ENCODE data around the gene CD209. TPM values are rescaled to one million over a fixed set of nuclear protein-coding genes. Genes with fewer than 3 reads are reported as not detected.

Gene CD209
- polyA plus RNA-seq, 2 donors = 0.22 to 0.27 TPM

GRCh38 chr19:7704280-7705060, 42.9 kb downstream of the CD209 start:
- no peak overlapping the region for H3K4me3 ChIP-seq (ENCODE audit: low read depth in 1 of 2, low read length in 2 of 2)
- H3K9me3 ChIP-seq (ENCODE audit: control insufficient read depth in 2 of 2, insufficient read depth in 1 of 2, low read depth in 1 of 2, low read length in 1 of 2) = no peaks in the 10 kb centered on the region
- no peaks in the 10 kb centered on the region for H3K36me3 ChIP-seq (ENCODE audit: control insufficient read depth in 2 of 2, insufficient read depth in 2 of 2, low read length in 1 of 2)
- no peaks in the 10 kb centered on the region for H3K27me3 ChIP-seq (ENCODE audit: control insufficient read depth in 1 of 2, insufficient read depth in 2 of 2, low read length in 2 of 2)
- no peaks in the 10 kb centered on the region for H3K4me1 ChIP-seq (ENCODE audit: control insufficient read depth in 2 of 2, insufficient read depth in 2 of 2, low read length in 1 of 2)
- WGBS, 2 donors = 70 to 75% methylated on average over 6 of the region's 6 CpGs
- no peak overlapping the region for H3K27ac ChIP-seq (ENCODE audit: low read depth in 2 of 2, low read length in 1 of 2)

GRCh38 chr19:7703332-7703731, 44.0 kb downstream of the CD209 start:
- 60 to 67% methylated on average over 8 of the region's 8 CpGs for WGBS, 2 donors
- Histone ChIP-seq H3K4me3 (ENCODE audit: low read depth in 1 of 2, low read length in 2 of 2) (no peak overlapping the region), H3K4me1 (ENCODE audit: control insufficient read depth in 2 of 2, insufficient read depth in 2 of 2, low read length in 1 of 2) (no peaks in the 10 kb centered on the region), H3K9me3 (ENCODE audit: control insufficient read depth in 2 of 2, insufficient read depth in 1 of 2, low read depth in 1 of 2, low read length in 1 of 2) (no peaks in the 10 kb centered on the region), H3K36me3 (ENCODE audit: control insufficient read depth in 2 of 2, insufficient read depth in 2 of 2, low read length in 1 of 2) (no peaks in the 10 kb centered on the region), H3K27me3 (ENCODE audit: control insufficient read depth in 1 of 2, insufficient read depth in 2 of 2, low read length in 2 of 2) (no peaks in the 10 kb centered on the region), H3K27ac (ENCODE audit: low read depth in 2 of 2, low read length in 1 of 2) (no peak overlapping the region)

- no peaks in the 10 kb centered on the region for H3K9me3 ChIP-seq (ENCODE audit: control insufficient read depth in 2 of 2, insufficient read depth in 1 of 2, low read depth in 1 of 2, low read length in 1 of 2)
- H3K4me1 ChIP-seq (ENCODE audit: control insufficient read depth in 2 of 2, insufficient read depth in 2 of 2, low read length in 1 of 2) = no peaks in the 10 kb centered on the region
- no peak within 1 kb of the TSS for H3K4me3 ChIP-seq (ENCODE audit: low read depth in 1 of 2, low read length in 2 of 2)
- WGBS, 2 donors = 57 to 58% methylated on average over 20 of the region's 20 CpGs
- no peaks in the 10 kb centered on the region for H3K36me3 ChIP-seq (ENCODE audit: control insufficient read depth in 2 of 2, insufficient read depth in 2 of 2, low read length in 1 of 2)
- H3K27ac ChIP-seq (ENCODE audit: low read depth in 2 of 2, low read length in 1 of 2) = no peak within 1 kb of the TSS
- no peaks in the 10 kb centered on the region for H3K27me3 ChIP-seq (ENCODE audit: control insufficient read depth in 1 of 2, insufficient read depth in 2 of 2, low read length in 2 of 2)
These were observed 45.5 kb downstream of the CD209 start, which contains the start of gene FCER2 for GRCh38 chr19:7701654-7702457. TSS of gene FCER2 (minus strand) at chr19:7702131. CDS start at chr19:7699760, 2,371 bp downstream.

GRCh38 chr19:7701049-7701653, 46.2 kb downstream of the CD209 start:
- Histone ChIP-seq H3K9me3 (ENCODE audit: control insufficient read depth in 2 of 2, insufficient read depth in 1 of 2, low read depth in 1 of 2, low read length in 1 of 2) (no peaks in the 10 kb centered on the region), H3K4me3 (ENCODE audit: low read depth in 1 of 2, low read length in 2 of 2) (no peak overlapping the region), H3K27ac (ENCODE audit: low read depth in 2 of 2, low read length in 1 of 2) (no peak overlapping the region), H3K4me1 (ENCODE audit: control insufficient read depth in 2 of 2, insufficient read depth in 2 of 2, low read length in 1 of 2) (no peaks in the 10 kb centered on the region), H3K36me3 (ENCODE audit: control insufficient read depth in 2 of 2, insufficient read depth in 2 of 2, low read length in 1 of 2) (no peaks in the 10 kb centered on the region), H3K27me3 (ENCODE audit: control insufficient read depth in 1 of 2, insufficient read depth in 2 of 2, low read length in 2 of 2) (no peaks in the 10 kb centered on the region)
- 90 to 93% methylated on average over 12 of the region's 12 CpGs for WGBS, 2 donors

- H3K27me3 ChIP-seq (ENCODE audit: control insufficient read depth in 1 of 2, insufficient read depth in 2 of 2, low read length in 2 of 2) = no peaks in the 10 kb centered on the region
- H3K9me3 ChIP-seq (ENCODE audit: control insufficient read depth in 2 of 2, insufficient read depth in 1 of 2, low read depth in 1 of 2, low read length in 1 of 2) = no peaks in the 10 kb centered on the region
- 52 to 55% methylated on average over 15 of the region's 15 CpGs for WGBS, 2 donors
- H3K27ac ChIP-seq (ENCODE audit: low read depth in 2 of 2, low read length in 1 of 2) = no peak overlapping the region
- no peaks in the 10 kb centered on the region for H3K36me3 ChIP-seq (ENCODE audit: control insufficient read depth in 2 of 2, insufficient read depth in 2 of 2, low read length in 1 of 2)
- no peak overlapping the region for H3K4me3 ChIP-seq (ENCODE audit: low read depth in 1 of 2, low read length in 2 of 2)
- no peaks in the 10 kb centered on the region for H3K4me1 ChIP-seq (ENCODE audit: control insufficient read depth in 2 of 2, insufficient read depth in 2 of 2, low read length in 1 of 2)
These were observed 47.6 kb downstream of the CD209 start for GRCh38 chr19:7699417-7700401.

- no peak overlapping the region for H3K4me3 ChIP-seq (ENCODE audit: low read depth in 1 of 2, low read length in 2 of 2)
- H3K27ac ChIP-seq (ENCODE audit: low read depth in 2 of 2, low read length in 1 of 2) = no peak overlapping the region
- H3K9me3 ChIP-seq (ENCODE audit: control insufficient read depth in 2 of 2, insufficient read depth in 1 of 2, low read depth in 1 of 2, low read length in 1 of 2) = no peaks in the 10 kb centered on the region
- no peaks in the 10 kb centered on the region for H3K4me1 ChIP-seq (ENCODE audit: control insufficient read depth in 2 of 2, insufficient read depth in 2 of 2, low read length in 1 of 2)
- 40 to 41% methylated on average over 2 of the region's 2 CpGs for WGBS, 2 donors
- H3K27me3 ChIP-seq (ENCODE audit: control insufficient read depth in 1 of 2, insufficient read depth in 2 of 2, low read length in 2 of 2) = no peaks in the 10 kb centered on the region
- H3K36me3 ChIP-seq (ENCODE audit: control insufficient read depth in 2 of 2, insufficient read depth in 2 of 2, low read length in 1 of 2) = no peaks in the 10 kb centered on the region
These were observed 48.3 kb downstream of the CD209 start for GRCh38 chr19:7699003-7699402.

- no peaks in the 10 kb centered on the region for H3K27me3 ChIP-seq (ENCODE audit: control insufficient read depth in 1 of 2, insufficient read depth in 2 of 2, low read length in 2 of 2)
- WGBS, 2 donors = 25 to 31% methylated on average over 8 to 11 of the region's 11 CpGs
- H3K4me3 ChIP-seq (ENCODE audit: low read depth in 1 of 2, low read length in 2 of 2) = no peak overlapping the region
These were observed 48.8 kb downstream of the CD209 start for GRCh38 chr19:7698583-7698982.

GRCh38 chr19:7697721-7698287, 49.5 kb downstream of the CD209 start:
- no peak overlapping the region for H3K27ac ChIP-seq (ENCODE audit: low read depth in 2 of 2, low read length in 1 of 2)
- H3K27me3 ChIP-seq (ENCODE audit: control insufficient read depth in 1 of 2, insufficient read depth in 2 of 2, low read length in 2 of 2) = no peaks in the 10 kb centered on the region
- no peaks in the 10 kb centered on the region for H3K4me1 ChIP-seq (ENCODE audit: control insufficient read depth in 2 of 2, insufficient read depth in 2 of 2, low read length in 1 of 2)
- no peaks in the 10 kb centered on the region for H3K9me3 ChIP-seq (ENCODE audit: control insufficient read depth in 2 of 2, insufficient read depth in 1 of 2, low read depth in 1 of 2, low read length in 1 of 2)
- H3K4me3 ChIP-seq (ENCODE audit: low read depth in 1 of 2, low read length in 2 of 2) = no peak overlapping the region
- no peaks in the 10 kb centered on the region for H3K36me3 ChIP-seq (ENCODE audit: control insufficient read depth in 2 of 2, insufficient read depth in 2 of 2, low read length in 1 of 2)
- WGBS, 2 donors = 73 to 82% methylated on average over 10 of the region's 10 CpGs

More at GRCh38 chr19:7698583-7698982, 48.8 kb downstream of the CD209 start:
- no peaks in the 10 kb centered on the region for H3K9me3 ChIP-seq (ENCODE audit: control insufficient read depth in 2 of 2, insufficient read depth in 1 of 2, low read depth in 1 of 2, low read length in 1 of 2)
- no peaks in the 10 kb centered on the region for H3K4me1 ChIP-seq (ENCODE audit: control insufficient read depth in 2 of 2, insufficient read depth in 2 of 2, low read length in 1 of 2)
- H3K36me3 ChIP-seq (ENCODE audit: control insufficient read depth in 2 of 2, insufficient read depth in 2 of 2, low read length in 1 of 2) = no peaks in the 10 kb centered on the region
- H3K27ac ChIP-seq (ENCODE audit: low read depth in 2 of 2, low read length in 1 of 2) = no peak overlapping the region
